NCI-H2196 (cell line): ENCODE data around the gene ABCA13.

ENCODE experiments used
- DNase-seq: peaks from one replicate; lab custom pipeline; 2025; ENCODE audit not compliant: unreplicated experiment; lab: John Stamatoyannopoulos, UW

ABCA13 gene

GRCh38 chr7:48426331-48426965 is 255.2 kb downstream of the ABCA13 start:
- DNase-seq: no peak

- peak; percentile 16 for DNase-seq
Observed at GRCh38 chr7:48426966-48427555, 255.8 kb downstream of the ABCA13 start.

- no peak for DNase-seq
Observed at GRCh38 chr7:48427671-48428070, 256.4 kb downstream of the ABCA13 start.

- no peak for DNase-seq
Observed at GRCh38 chr7:48428091-48428684, 256.9 kb downstream of the ABCA13 start.

- no peak for DNase-seq
Observed at GRCh38 chr7:48429117-48429516, 257.9 kb downstream of the ABCA13 start.

GRCh38 chr7:48438206-48438605 is 266.9 kb downstream of the ABCA13 start:
- DNase-seq: no peak

GRCh38 chr7:48441848-48442492 is 270.7 kb downstream of the ABCA13 start:
- no peak for DNase-seq

GRCh38 chr7:48443051-48443450 is 271.8 kb downstream of the ABCA13 start:
- DNase-seq: no peak

- no peak for DNase-seq
Observed at GRCh38 chr7:48446721-48447120, 275.5 kb downstream of the ABCA13 start.

GRCh38 chr7:48452218-48452617 is 281.0 kb downstream of the ABCA13 start:
- DNase-seq: no peak

GRCh38 chr7:48454750-48455192 is 283.5 kb downstream of the ABCA13 start:
- no peak for DNase-seq

- no peak for DNase-seq
Observed at GRCh38 chr7:48455363-48455762, 284.1 kb downstream of the ABCA13 start.

GRCh38 chr7:48458701-48459524 is 287.7 kb downstream of the ABCA13 start:
- DNase-seq: no peak

GRCh38 chr7:48466713-48467112 is 295.5 kb downstream of the ABCA13 start:
- no peak for DNase-seq

- no peak for DNase-seq
Observed at GRCh38 chr7:48471196-48471595, 299.9 kb downstream of the ABCA13 start.

- no peak for DNase-seq
Observed at GRCh38 chr7:48472640-48473039, 301.4 kb downstream of the ABCA13 start.

- DNase-seq: no peak
Observed at GRCh38 chr7:48473205-48473865, 302.1 kb downstream of the ABCA13 start.

GRCh38 chr7:48481235-48481634 is 310.0 kb downstream of the ABCA13 start:
- DNase-seq: no peak

GRCh38 chr7:48497521-48497920 is 326.3 kb downstream of the ABCA13 start:
- no peak for DNase-seq

GRCh38 chr7:48502021-48502420 is 330.8 kb downstream of the ABCA13 start:
- DNase-seq: no peak

GRCh38 chr7:48505051-48505450 is 333.8 kb downstream of the ABCA13 start:
- no peak for DNase-seq
